Pancreas (tissue), 10 donors: ENCODE measurements around the gene BRK1. TPM values are rescaled to one million over a fixed set of nuclear protein-coding genes. Genes with fewer than 3 reads are reported as not detected.
"Not testable (repeated sequence)": the region's sequence is repeated elsewhere in the genome, so short reads cannot be mapped to it uniquely, and the experiment has no call there.

ENCODE experiments used
- ATAC-seq, 4 donors: fragments of 200-7000 bp; cut with Tn5 transposase; one replicate each; pipeline versions ENCODE4 v1.8.0 to v1.9.1; 2020; ENCODE audit warnings: mild to moderate bottlenecking in 4 of 4, moderate library complexity in 4 of 4
- DNase-seq, 6 donors: peaks; one replicate each; pipeline ENCODE4 v3.0.0-alpha.2; 2020
- FAIRE-seq: peaks from 2 replicates; lab custom pipeline; 2012; peaks lifted over from hg19 to GRCh38; lab: Jason Lieb, UNC
- H3K27ac ChIP-seq, 4 donors: fragments of 200-600 bp; sonication (generic); 1 replicate in 3 of 4; 2 replicates in 1 of 4; pipeline versions ENCODE4 v1.5.0 to v1.8.0; 2020
- H3K27me3 ChIP-seq, 4 donors: fragments of 200-600 bp; one replicate each; pipeline ENCODE4 v1.8.0; 2021
- H3K36me3 ChIP-seq, 3 donors: fragments of 200-600 bp; sonication (generic) in 1 of 3; one replicate each; pipeline versions ENCODE4 v1.5.0 to v1.8.0; 2020 to 2021
- H3K4me1 ChIP-seq, 3 donors: fragments of 200-600 bp; one replicate each; pipeline ENCODE4 v1.8.0; 2021
- H3K4me3 ChIP-seq, 4 donors: fragments of 200-600 bp; sonication (generic) in 2 of 4; one replicate each; pipeline versions ENCODE4 v1.5.0 to v1.8.0; 2020 to 2021
- H3K9me3 ChIP-seq, 4 donors: fragments of 200-600 bp; one replicate each; pipeline ENCODE4 v1.8.0; 2021
- CTCF ChIP-seq, 4 donors: fragments of 200-600 bp; sonication (generic) in 3 of 4; IDR thresholded peaks; one replicate each; pipeline versions ENCODE4 v1.5.0 to v1.8.0; 2021; ENCODE audit warnings: antibody characterized with exemption in 4 of 4
- WGBS, 2 donors: extraction: QIAGEN DNeasy Blood & Tissue Kit; methylation state at CpG; one replicate each; pipeline ENCODE4 v1.1.7; 2013; 5-methylcytosine and 5-hydroxymethylcytosine counted together
- intact Hi-C, 3 donors: fragments of 100-400 bp; cut with DNase I; formaldehyde crosslinking; loops; one replicate each; pipeline versions ENCODE4 v1.11.1 to v1.14.2; 2022
- polyA plus RNA-seq, 2 donors: library from polyadenylated mRNA; stranded (reverse); fragments of 200-250 nt; gene quantifications; one replicate each; pipeline ENCODE4 v1.2.3, GENCODE V29; 2013
- total RNA-seq, 6 donors: library from RNA; stranded (reverse); fragmentation: NEBNext Ultra II Directional in 4 of 6; extraction: Animal tissue kit (Norgen Biotek cat#: 25700) in 4 of 6; gene quantifications; one replicate each; pipeline versions ENCODE4 v1.2.1 to v1.2.4, GENCODE V29; 2021 to 2023
- donor health status: healthy with polysubstance abuse.
- donor health status: DM: no; HTN: no; CAD: no; lungs with moderate emphysema.
- donor health status: DM: no; HTN: no; CAD: no.
- donor health status: control.
- donor health status: control.
- donor health status: Bipolar disorder and iron deficiency.
- donor health status: DM: yes; HTN: yes; CAD: no.
- donor health status: DM: no; HTN: no; CAD: no.
- donor health status: DM: no; HTN: no; CAD: no.
- donor health status: DM: yes; HTN: yes; CAD: no.

BRK1 gene
- total and polyA plus RNA-seq, 8 donors = 25.3 to 94.1 (median 44.5) TPM

- ATAC-seq (no peak), DNase-seq (no peak), FAIRE-seq (no peak)
- no peak for TF ChIP-seq CTCF (IDR thresholded peaks at IDR 0.05)
- Histone ChIP-seq H3K4me3 (no peak overlapping the region), H3K27ac (no peak overlapping the region), H3K36me3 (no peaks in the 10 kb centered on the region), H3K4me1 (peaks cover 0 to 3% (median 0%) of the 10 kb centered on the region in 3 donors), H3K9me3 (no peaks in the 10 kb centered on the region), H3K27me3 (no peaks in the 10 kb centered on the region)
- WGBS, 2 donors = 58 to 67% methylated on average over 1 of the region's 1 CpG
- intact Hi-C loops = no loop called here
Measured at GRCh38 chr3:10160346-10160745, 44.9 kb downstream of the BRK1 start.

GRCh38 chr3:10160925-10161324 is 45.5 kb downstream of the BRK1 start:
- DNase-seq (no peak), FAIRE-seq (no peak)

GRCh38 chr3:10162185-10162584 is 46.7 kb downstream of the BRK1 start:
- FAIRE-seq (no peak), DNase-seq (no peak), ATAC-seq (no peak)
- no peak for TF ChIP-seq CTCF (IDR thresholded peaks at IDR 0.05)
- no peaks in the 10 kb centered on the region for H3K27me3 ChIP-seq
- WGBS, 2 donors = 77 to 88% methylated on average over 6 of the region's 6 CpGs
- H3K36me3 ChIP-seq = no peaks in the 10 kb centered on the region
- peaks cover 0 to 3% (median 0%) of the 10 kb centered on the region in 3 donors for H3K4me1 ChIP-seq
- no peak overlapping the region for H3K27ac ChIP-seq
- intact Hi-C loops = no loop called here
- no peaks in the 10 kb centered on the region for H3K9me3 ChIP-seq
- no peak overlapping the region for H3K4me3 ChIP-seq

More at GRCh38 chr3:10160925-10161324, 45.5 kb downstream of the BRK1 start:
- Histone ChIP-seq H3K4me1 (peaks cover 0 to 3% (median 0%) of the 10 kb centered on the region in 3 donors), H3K27me3 (no peaks in the 10 kb centered on the region), H3K36me3 (no peaks in the 10 kb centered on the region), H3K9me3 (no peaks in the 10 kb centered on the region), H3K4me3 (no peak overlapping the region), H3K27ac (no peak overlapping the region)
- TF ChIP-seq CTCF (IDR thresholded peaks at IDR 0.05) = no peak
- no peak for ATAC-seq
- intact Hi-C loops = no loop called here
- 64 to 77% methylated on average over 6 of the region's 6 CpGs for WGBS, 2 donors

GRCh38 chr3:10164201-10164545 is 48.7 kb downstream of the BRK1 start:
- H3K36me3 ChIP-seq, H3K27ac ChIP-seq, ATAC-seq, H3K9me3 ChIP-seq, H3K4me1 ChIP-seq, intact Hi-C loops, FAIRE-seq, DNase-seq, H3K27me3 ChIP-seq: not testable (repeated sequence)
- peak overlapping the region in 2 of 4 donors; percentile 77 to 83 for H3K4me3 ChIP-seq
- 65 to 67% methylated on average over 12 of the region's 12 CpGs for WGBS, 2 donors

- no peaks in the 10 kb centered on the region for H3K9me3 ChIP-seq
- H3K4me3 ChIP-seq = peak within 1 kb of the TSS; percentile 70 to 98 (median 80)
- no peak for FAIRE-seq
- ATAC-seq = peak; percentile 96 to 98 (median 97)
- TF ChIP-seq CTCF (IDR thresholded peaks at IDR 0.05) = peak; percentile 92 to 98 (median 97)
- intact Hi-C loops = no loop called here
- DNase-seq = peak; percentile 65 to 91 (median 76)
- H3K27ac ChIP-seq = peak within 1 kb of the TSS in 3 of 4 donors; percentile 46 to 51 (median 50)
- no peaks in the 10 kb centered on the region for H3K27me3 ChIP-seq
- 2 to 3% methylated on average over 49 to 76 of the region's 76 CpGs for WGBS, 2 donors
- no peaks in the 10 kb centered on the region for H3K36me3 ChIP-seq
- peaks cover 0 to 3% (median 0%) of the 10 kb centered on the region in 3 donors for H3K4me1 ChIP-seq
Measured at GRCh38 chr3:10164546-10165393, 49.3 kb downstream of the BRK1 start, which contains the start of gene IRAK2. Gene IRAK2 (plus strand): TSS chr3:10164919. CDS start chr3:10164955, 36 bp downstream.
